Measurements from ENCODE around the gene AFAP1L2.

DNA sequence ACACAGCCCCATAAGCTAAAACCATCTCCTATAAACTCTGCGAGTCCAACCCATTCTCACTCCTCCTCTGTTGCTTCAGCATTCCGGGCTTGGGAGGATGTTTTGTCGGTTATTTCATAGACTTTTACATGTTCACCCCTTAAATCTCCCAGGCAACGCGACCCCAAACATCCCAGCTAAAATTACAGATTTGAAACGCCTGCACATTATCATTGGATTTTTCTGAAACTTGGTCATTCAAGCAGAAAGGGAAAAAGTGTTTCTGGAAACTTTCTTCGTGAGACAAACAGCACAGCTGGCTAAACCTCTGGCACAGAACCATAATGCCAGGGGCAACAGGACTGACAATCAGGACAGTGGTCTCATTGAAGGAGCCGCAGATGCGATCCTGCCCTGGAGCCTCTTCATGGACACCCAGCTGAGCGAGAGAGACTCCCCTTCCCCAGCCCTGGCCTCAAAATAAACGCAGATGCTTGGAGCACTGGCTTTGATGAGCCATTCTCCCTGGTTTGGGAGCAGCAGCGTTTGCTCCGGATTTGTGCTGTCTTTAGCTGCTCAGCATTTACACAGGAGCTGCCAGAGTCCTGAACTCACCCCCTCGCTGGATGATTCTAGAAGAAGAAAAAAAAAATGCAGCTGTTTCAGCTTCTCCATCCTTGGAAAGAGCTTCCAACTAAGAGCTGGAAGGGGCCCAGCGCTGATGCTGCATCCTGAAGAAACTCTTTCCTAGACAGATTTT lies 30.1 kb downstream of the AFAP1L2 start:
- TF ChIP-seq, protein P1, sequence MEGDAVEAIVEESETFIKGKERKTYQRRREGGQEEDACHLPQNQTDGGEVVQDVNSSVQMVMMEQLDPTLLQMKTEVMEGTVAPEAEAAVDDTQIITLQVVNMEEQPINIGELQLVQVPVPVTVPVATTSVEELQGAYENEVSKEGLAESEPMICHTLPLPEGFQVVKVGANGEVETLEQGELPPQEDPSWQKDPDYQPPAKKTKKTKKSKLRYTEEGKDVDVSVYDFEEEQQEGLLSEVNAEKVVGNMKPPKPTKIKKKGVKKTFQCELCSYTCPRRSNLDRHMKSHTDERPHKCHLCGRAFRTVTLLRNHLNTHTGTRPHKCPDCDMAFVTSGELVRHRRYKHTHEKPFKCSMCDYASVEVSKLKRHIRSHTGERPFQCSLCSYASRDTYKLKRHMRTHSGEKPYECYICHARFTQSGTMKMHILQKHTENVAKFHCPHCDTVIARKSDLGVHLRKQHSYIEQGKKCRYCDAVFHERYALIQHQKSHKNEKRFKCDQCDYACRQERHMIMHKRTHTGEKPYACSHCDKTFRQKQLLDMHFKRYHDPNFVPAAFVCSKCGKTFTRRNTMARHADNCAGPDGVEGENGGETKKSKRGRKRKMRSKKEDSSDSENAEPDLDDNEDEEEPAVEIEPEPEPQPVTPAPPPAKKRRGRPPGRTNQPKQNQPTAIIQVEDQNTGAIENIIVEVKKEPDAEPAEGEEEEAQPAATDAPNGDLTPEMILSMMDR (conservative IDR thresholded peaks at IDR 0.05; ENCODE audit: low read depth, low read length) = no peak
- no peak for TF ChIP-seq EZH2 (IDR thresholded peaks at IDR 0.05; ENCODE audit: borderline replicate concordance, low read depth, low read length, poor library complexity, severe bottlenecking)

All from A673 (cell line).